Neural cell (in vitro differentiated cells): ENCODE results near the gene DAP. TPM values are rescaled to one million over a fixed set of nuclear protein-coding genes. Genes with fewer than 3 reads are reported as not detected.

Source experiments
- H2AFZ ChIP-seq: fragments of 200-600, 300-800 bp; sonication (generic), shearing (Covaris generic); 2 replicates; pipeline ENCODE4 v1.6.0; 2014; ENCODE audit warnings: low read depth, mild to moderate bottlenecking, antibody characterized with exemption, low read length, moderate library complexity
- H3F3A ChIP-seq: fragments of 200-600 bp; shearing (Covaris generic); 2 replicates; pipeline ENCODE4 v1.6.1; 2016; ENCODE audit warnings: mild to moderate bottlenecking, moderate library complexity, mixed read lengths, antibody characterized with exemption, low read length; ENCODE audit not compliant: insufficient read depth, poor library complexity, severe bottlenecking
- H3K27ac ChIP-seq: fragments of 200-600, 300-800 bp; sonication (generic), shearing (Covaris generic); 2 replicates; pipeline ENCODE4 v1.5.1; 2014; ENCODE audit warnings: mild to moderate bottlenecking, low read length, moderate library complexity
- H3K27me3 ChIP-seq: fragments of 300-800, 200-600 bp; sonication (generic), shearing (Covaris generic); 2 replicates; pipeline ENCODE4 v1.6.0; 2014; ENCODE audit warnings: mild to moderate bottlenecking, low read depth, low read length, moderate library complexity; ENCODE audit not compliant: insufficient read depth
- H3K36me3 ChIP-seq: fragments of 300-800, 200-600 bp; sonication (generic), shearing (Covaris generic); 2 replicates; pipeline ENCODE4 v1.5.1; 2014; ENCODE audit warnings: mild to moderate bottlenecking, antibody characterized with exemption, low read length, moderate library complexity; ENCODE audit not compliant: insufficient read depth
- H3K4me2 ChIP-seq: fragments of 300-800, 200-600 bp; sonication (generic), shearing (Covaris generic); 2 replicates; pipeline ENCODE4 v1.6.0; 2014; ENCODE audit warnings: mild to moderate bottlenecking, low read length
- H3K4me3 ChIP-seq: fragments of 300-800, 200-600 bp; sonication (generic), shearing (Covaris generic); 2 replicates; pipeline ENCODE4 v1.5.1; 2014; ENCODE audit warnings: mild to moderate bottlenecking, low read length, moderate library complexity
- H3K79me2 ChIP-seq: fragments of 200-600 bp; shearing (Covaris generic); replicated peaks from 2 replicates; pipeline ENCODE4 v1.6.0; 2014; ENCODE audit warnings: mild to moderate bottlenecking, low read length, moderate library complexity; ENCODE audit not compliant: insufficient read depth
- H3K9ac ChIP-seq: fragments of 300-800, 200-600 bp; sonication (generic), shearing (Covaris generic); 2 replicates; pipeline ENCODE4 v1.6.1; 2016; ENCODE audit warnings: mild to moderate bottlenecking, low read length, mixed read lengths
- H3K9me2 ChIP-seq: fragments of 200-600 bp; shearing (Covaris generic); 2 replicates; pipeline ENCODE4 v1.6.1; 2016; ENCODE audit warnings: mild to moderate bottlenecking, low read length, mixed read lengths; ENCODE audit not compliant: insufficient read depth
- H3K9me3 ChIP-seq: fragments of 200-600, 300-800 bp; sonication (generic), shearing (Covaris generic); 2 replicates; pipeline ENCODE4 v1.6.1; 2016; ENCODE audit warnings: mild to moderate bottlenecking, mixed run types, low read length, moderate library complexity, mixed read lengths
- H4K20me1 ChIP-seq: fragments of 200-600 bp; shearing (Covaris generic); 2 replicates; pipeline ENCODE4 v1.6.1; 2016; ENCODE audit warnings: mild to moderate bottlenecking, mixed run types; ENCODE audit not compliant: insufficient read depth
- EP300 ChIP-seq: fragments of 450-650 bp; conservative IDR thresholded peaks from 2 replicates; pipeline ENCODE4 v1.6.1; 2014; ENCODE audit warnings: antibody characterized with exemption, mild to moderate bottlenecking, moderate library complexity; ENCODE audit not compliant: poor library complexity, severe bottlenecking
- EZH2 ChIP-seq: fragments of 200-600, 300-800 bp; shearing (Covaris generic), sonication (generic); IDR thresholded peaks from 2 replicates; pipeline ENCODE4 v1.6.1; 2014; ENCODE audit warnings: antibody characterized with exemption, low read length, borderline replicate concordance, mild to moderate bottlenecking; ENCODE audit not compliant: insufficient read depth, poor library complexity, severe bottlenecking
- MXI1 ChIP-seq: fragments of 450-650 bp; conservative IDR thresholded peaks from 2 replicates; pipeline ENCODE4 v1.6.1; 2014; ENCODE audit warnings: antibody characterized with exemption, mild to moderate bottlenecking; ENCODE audit not compliant: poor library complexity, severe bottlenecking
- POLR2AphosphoS5 ChIP-seq: IDR thresholded peaks from 2 replicates; pipeline ENCODE4 v1.6.1; 2012
- RAD21 ChIP-seq: fragments of 450-650 bp; conservative IDR thresholded peaks from 2 replicates; pipeline ENCODE4 v1.6.1; 2014; ENCODE audit warnings: antibody characterized with exemption, mild to moderate bottlenecking, moderate library complexity
- SMC3 ChIP-seq: fragments of 450-650 bp; conservative IDR thresholded peaks from 2 replicates; pipeline ENCODE4 v1.6.1; 2014; ENCODE audit warnings: antibody characterized with exemption, mild to moderate bottlenecking, moderate library complexity; ENCODE audit not compliant: poor library complexity
- TAF1 ChIP-seq: IDR thresholded peaks from 2 replicates; pipeline ENCODE4 v1.6.1; 2012; ENCODE audit warnings: low read depth
- polyA plus RNA-seq: library from polyadenylated mRNA; depleted of rRNA; stranded (reverse); fragments of >200 nt; gene quantifications from 2 replicates; pipeline ENCODE4 v1.2.3, GENCODE V29; 2014
- TF ChIP-seq, protein P1 (sequence below): IDR thresholded peaks from 2 replicates; pipeline ENCODE4 v1.6.1; 2012; ENCODE audit warnings: borderline replicate concordance
- TF ChIP-seq, protein P2 (sequence below): fragments of 450-650 bp; IDR thresholded peaks from 2 replicates; pipeline ENCODE4 v1.5.1; 2014; ENCODE audit warnings: antibody characterized with exemption, mild to moderate bottlenecking, moderate library complexity; ENCODE audit not compliant: poor library complexity, severe bottlenecking

The DAP gene
- polyA plus RNA-seq, 1 donor from 2014 or later = 9.3 TPM

DNA sequence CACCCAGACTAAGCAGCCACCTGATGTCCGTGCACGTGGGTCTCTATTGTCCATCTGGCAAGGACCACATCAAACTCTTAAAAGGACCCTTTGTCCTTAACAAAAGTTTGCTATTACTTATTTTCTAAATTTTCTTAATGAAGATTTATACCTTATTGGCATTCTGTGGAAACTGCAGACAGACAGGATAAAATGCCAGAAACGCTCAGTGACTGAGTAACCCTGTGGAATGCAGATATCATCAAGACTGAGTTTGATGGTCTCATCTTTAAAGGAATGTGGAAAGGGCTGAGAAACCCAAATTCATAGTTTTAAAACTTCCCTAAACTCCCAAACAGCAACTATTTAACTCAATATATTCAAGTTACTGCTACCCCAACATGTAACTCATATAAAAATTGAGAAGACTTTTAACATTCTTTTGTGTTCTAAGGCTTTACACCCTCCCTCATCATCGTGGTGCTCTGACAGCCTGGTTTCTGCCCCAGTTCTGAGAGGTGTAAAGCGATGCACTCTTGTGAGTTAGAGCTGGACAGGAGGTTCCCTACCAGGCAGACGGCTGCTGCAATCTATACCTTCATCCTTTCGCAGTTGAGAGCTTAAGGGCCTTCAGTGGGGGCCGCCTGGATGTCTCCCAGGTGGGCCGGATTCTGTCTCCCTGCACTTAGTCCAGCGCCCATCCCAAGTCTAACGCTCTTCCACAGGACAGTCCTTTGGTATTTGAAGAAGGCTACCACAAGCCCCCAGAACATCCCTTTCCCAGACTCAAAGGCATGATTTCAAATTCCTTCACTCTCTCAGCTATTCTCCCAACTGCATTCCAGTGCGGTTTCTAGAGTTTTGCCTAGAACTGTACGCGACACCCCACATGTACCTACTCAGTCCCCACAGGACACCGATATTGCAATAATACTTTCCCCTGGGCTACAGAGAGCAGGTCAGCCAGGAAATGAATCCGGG is 68.9 kb downstream of the DAP start:
- Histone ChIP-seq H3K27ac (no peak overlapping the region), H3K4me2 (no peak overlapping the region), H3K9ac (no peak overlapping the region), H2AFZ (no peak overlapping the region), H3K36me3 (no peaks in the 10 kb centered on the region), H3F3A (no peaks in the 10 kb centered on the region), H3K9me2 (no peaks in the 10 kb centered on the region), H3K27me3 (no peaks in the 10 kb centered on the region), H3K4me3 (no peak overlapping the region), H4K20me1 (no peaks in the 10 kb centered on the region), H3K9me3 (no peaks in the 10 kb centered on the region), H3K79me2 (no peaks in the 10 kb centered on the region)
- TF ChIP-seq POLR2AphosphoS5 (no peak), SMC3 (no peak), EP300 (no peak), EZH2 (no peak), RAD21 (no peak), MXI1 (no peak), TAF1 (no peak)
- TF ChIP-seq, protein P1, sequence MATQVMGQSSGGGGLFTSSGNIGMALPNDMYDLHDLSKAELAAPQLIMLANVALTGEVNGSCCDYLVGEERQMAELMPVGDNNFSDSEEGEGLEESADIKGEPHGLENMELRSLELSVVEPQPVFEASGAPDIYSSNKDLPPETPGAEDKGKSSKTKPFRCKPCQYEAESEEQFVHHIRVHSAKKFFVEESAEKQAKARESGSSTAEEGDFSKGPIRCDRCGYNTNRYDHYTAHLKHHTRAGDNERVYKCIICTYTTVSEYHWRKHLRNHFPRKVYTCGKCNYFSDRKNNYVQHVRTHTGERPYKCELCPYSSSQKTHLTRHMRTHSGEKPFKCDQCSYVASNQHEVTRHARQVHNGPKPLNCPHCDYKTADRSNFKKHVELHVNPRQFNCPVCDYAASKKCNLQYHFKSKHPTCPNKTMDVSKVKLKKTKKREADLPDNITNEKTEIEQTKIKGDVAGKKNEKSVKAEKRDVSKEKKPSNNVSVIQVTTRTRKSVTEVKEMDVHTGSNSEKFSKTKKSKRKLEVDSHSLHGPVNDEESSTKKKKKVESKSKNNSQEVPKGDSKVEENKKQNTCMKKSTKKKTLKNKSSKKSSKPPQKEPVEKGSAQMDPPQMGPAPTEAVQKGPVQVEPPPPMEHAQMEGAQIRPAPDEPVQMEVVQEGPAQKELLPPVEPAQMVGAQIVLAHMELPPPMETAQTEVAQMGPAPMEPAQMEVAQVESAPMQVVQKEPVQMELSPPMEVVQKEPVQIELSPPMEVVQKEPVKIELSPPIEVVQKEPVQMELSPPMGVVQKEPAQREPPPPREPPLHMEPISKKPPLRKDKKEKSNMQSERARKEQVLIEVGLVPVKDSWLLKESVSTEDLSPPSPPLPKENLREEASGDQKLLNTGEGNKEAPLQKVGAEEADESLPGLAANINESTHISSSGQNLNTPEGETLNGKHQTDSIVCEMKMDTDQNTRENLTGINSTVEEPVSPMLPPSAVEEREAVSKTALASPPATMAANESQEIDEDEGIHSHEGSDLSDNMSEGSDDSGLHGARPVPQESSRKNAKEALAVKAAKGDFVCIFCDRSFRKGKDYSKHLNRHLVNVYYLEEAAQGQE = no peak
- TF ChIP-seq, protein P2, sequence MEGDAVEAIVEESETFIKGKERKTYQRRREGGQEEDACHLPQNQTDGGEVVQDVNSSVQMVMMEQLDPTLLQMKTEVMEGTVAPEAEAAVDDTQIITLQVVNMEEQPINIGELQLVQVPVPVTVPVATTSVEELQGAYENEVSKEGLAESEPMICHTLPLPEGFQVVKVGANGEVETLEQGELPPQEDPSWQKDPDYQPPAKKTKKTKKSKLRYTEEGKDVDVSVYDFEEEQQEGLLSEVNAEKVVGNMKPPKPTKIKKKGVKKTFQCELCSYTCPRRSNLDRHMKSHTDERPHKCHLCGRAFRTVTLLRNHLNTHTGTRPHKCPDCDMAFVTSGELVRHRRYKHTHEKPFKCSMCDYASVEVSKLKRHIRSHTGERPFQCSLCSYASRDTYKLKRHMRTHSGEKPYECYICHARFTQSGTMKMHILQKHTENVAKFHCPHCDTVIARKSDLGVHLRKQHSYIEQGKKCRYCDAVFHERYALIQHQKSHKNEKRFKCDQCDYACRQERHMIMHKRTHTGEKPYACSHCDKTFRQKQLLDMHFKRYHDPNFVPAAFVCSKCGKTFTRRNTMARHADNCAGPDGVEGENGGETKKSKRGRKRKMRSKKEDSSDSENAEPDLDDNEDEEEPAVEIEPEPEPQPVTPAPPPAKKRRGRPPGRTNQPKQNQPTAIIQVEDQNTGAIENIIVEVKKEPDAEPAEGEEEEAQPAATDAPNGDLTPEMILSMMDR = no peak

DNA sequence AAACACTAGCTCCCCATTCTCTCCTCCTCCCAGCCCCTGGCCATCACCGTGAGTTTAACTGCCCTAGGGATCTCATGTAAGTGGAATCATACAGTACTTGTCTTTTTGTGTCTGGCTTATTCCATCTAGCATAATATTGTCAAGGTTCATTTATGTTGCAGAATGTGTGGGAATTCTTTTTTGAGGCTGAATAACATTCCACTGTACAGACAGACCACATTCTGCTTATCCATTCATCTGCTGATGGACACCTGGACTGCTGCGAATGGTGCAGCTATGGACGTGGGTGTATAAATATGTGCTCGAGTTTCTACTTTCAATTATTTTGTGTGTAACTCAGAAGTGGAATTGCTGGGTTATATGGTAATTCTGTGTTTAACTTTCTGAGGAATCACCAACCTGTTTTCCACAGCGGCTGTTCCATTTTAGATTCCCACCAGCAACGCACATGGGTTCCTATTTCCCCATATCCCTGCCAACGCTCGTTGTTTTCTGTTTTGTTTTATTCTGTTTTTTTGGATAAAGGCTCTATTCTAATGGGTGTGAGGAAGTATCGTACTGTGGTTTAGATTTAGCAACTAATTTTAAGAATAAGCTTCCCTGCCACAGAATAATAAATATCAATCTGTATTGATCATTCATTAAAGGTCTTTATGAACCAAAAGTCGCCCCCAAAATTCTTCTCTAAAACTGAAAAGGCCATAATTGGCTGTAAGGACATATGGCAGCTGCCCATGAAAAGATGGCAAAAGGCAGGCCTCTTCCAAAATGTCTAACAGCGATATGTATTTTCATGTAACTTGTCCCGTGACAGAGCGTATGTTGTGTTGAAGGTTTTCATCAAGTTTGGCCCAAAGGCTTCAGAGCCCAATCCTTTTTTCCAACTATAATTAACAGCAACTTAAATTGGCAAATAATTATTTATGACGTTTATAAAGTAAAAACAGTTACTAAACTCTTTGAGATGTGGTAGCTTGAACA is 70.3 kb downstream of the DAP start:
- no peaks in the 10 kb centered on the region for H3K9me3 ChIP-seq
- no peaks in the 10 kb centered on the region for H4K20me1 ChIP-seq
- no peak overlapping the region for H3K4me2 ChIP-seq
- H3K9me2 ChIP-seq = no peaks in the 10 kb centered on the region
- H3K27me3 ChIP-seq = no peaks in the 10 kb centered on the region
- H3K36me3 ChIP-seq = no peaks in the 10 kb centered on the region
- TF ChIP-seq RAD21 (no peak), TAF1 (no peak), MXI1 (no peak), EP300 (no peak), EZH2 (no peak), POLR2AphosphoS5 (no peak), SMC3 (no peak)
- TF ChIP-seq, protein P2 = no peak
- TF ChIP-seq, protein P1 = no peak
- H3F3A ChIP-seq = no peaks in the 10 kb centered on the region
- no peak overlapping the region for H3K27ac ChIP-seq
- H3K79me2 ChIP-seq = no peaks in the 10 kb centered on the region
- no peak overlapping the region for H2AFZ ChIP-seq
- no peak overlapping the region for H3K9ac ChIP-seq
- H3K4me3 ChIP-seq = no peak overlapping the region
